GM19463 (cell line): Measurements from ENCODE around the gene ROR2.
"Not testable (repeated sequence)": the region's sequence is repeated elsewhere in the genome, so short reads cannot be mapped to it uniquely, and the experiment has no call there.

ENCODE experiments used
- ATAC-seq: cut with Tn5 transposase; IDR thresholded peaks from one replicate; pipeline ENCODE4 v1.9.1; 2021; ENCODE audit warnings: mild to moderate bottlenecking, moderate library complexity; ENCODE audit not compliant: unreplicated experiment

ROR2 gene

DNA sequence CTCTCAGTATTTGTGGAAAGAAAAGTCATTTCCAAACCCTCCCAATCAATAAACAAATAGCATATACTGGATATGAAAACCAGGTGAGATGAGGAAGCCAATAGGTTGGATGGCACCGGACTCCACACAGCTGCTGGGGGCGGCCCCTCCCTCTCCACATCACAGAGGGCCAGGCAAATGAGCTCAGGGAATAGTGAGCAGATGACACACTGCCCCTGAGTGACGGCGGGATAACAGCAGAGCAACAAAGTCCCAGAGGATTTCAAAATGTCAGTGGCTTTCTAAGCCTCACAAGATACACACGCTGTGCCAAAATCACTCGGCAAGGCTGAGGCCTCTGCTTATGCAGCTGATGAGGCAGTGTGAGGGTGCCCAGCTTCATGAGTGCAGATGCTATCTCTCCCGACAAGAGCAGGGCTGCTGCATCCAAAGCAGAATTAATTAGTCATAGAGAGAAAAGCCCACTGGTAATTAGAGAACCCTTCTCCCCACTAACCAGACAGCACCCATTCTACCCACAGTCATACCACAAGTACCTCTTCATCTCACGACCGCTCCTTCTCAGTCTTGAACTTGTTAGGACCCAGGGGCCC lies 291.4 kb downstream of the ROR2 start:
- no peak for ATAC-seq

- no peak for ATAC-seq
Measured at GRCh38 chr9:91657501-91657900, 292.5 kb downstream of the ROR2 start.

GRCh38 chr9:91655658-91656057 lies 294.4 kb downstream of the ROR2 start:
- ATAC-seq: no peak

DNA sequence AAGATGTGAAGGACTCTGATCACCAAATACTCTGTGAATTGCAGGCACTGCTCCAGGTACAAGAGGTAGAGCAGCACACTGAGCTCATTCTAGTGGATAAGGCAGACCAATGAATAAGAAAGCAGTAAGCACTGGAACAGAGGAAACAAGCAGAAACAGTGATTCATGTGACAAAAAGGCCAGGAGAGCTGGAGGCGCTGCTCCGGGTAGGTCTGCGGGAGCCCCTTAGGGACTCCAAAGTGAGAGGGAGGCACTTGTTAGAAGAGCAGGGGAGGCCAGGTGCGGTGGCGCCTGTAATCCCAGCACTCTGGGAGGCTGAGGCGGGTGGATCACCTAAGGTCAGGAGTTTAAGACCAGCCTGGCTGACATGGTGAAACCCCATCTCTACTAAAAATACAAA lies 294.8 kb downstream of the ROR2 start:
- ATAC-seq: no peak

GRCh38 chr9:91654527-91654926 lies 295.5 kb downstream of the ROR2 start:
- no peak for ATAC-seq

DNA sequence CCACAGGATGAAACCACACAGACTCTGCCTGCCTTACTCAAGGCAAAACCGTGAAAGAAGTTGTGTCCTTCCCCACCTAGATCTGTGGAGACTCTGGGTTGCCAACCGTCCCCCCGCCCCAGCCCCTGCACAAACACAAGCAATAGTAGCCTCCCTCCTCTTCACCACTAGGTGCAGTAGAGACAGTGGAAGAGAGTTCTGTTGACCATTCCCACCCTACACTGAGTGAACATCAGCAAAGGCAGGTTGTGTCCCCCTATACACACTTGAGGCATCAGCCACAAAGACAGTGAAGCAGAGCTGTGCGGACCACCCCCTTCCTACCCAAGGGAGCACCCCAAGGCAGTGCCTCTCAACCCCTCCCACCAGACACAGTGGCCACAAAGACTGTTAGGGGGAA lies 302.7 kb downstream of the ROR2 start:
- no peak for ATAC-seq

- no peak for ATAC-seq
Measured at GRCh38 chr9:91646702-91647101, 303.3 kb downstream of the ROR2 start.

DNA sequence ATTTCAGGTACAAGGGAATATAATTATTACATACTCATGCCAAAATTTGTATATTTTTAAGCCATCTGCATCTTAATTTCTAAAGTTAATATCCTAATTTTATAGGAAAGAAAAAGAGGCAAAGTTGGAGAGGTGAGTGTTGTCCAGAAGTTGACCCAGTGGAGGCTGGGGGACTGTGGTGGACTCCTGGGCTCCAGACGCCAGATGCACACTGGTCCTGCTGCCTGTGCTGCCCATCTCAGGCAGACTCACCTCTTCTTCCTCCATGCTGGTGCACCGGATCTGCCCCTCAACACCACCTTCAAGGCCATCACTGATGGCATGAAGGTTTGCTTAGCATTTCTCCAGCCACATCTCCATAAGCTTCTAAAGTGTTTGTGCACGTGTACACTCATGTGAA lies 305.6 kb downstream of the ROR2 start:
- no peak for ATAC-seq

DNA sequence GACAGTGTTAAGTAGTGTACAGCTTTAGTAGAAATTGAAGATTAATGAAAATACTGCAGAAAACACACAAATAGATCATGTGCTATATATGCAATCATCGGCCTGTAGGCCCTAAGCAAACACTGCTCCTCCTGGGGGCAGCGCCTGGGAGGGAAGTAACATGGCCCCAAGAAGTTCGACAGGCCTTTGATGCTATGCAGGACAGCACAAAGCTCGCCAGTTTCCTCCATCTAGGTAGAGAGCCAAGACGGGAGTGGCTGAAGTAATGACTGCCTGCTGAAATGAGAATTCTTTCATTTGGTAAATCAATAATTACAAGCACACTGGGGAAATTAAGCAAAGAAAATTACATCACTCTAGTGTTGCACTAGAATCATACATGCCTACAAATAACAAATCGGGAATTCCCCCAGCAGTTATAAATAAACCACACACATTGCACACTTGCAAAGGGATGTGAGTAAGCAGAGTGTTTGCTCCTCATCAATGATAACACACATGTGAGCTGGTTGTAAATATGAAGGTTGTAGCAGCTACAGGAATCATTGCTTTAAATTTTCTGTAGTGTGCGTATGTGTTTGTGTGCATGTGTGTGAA lies 306.4 kb downstream of the ROR2 start:
- ATAC-seq: no peak

GRCh38 chr9:91642771-91643170 lies 307.3 kb downstream of the ROR2 start:
- ATAC-seq: no peak

DNA sequence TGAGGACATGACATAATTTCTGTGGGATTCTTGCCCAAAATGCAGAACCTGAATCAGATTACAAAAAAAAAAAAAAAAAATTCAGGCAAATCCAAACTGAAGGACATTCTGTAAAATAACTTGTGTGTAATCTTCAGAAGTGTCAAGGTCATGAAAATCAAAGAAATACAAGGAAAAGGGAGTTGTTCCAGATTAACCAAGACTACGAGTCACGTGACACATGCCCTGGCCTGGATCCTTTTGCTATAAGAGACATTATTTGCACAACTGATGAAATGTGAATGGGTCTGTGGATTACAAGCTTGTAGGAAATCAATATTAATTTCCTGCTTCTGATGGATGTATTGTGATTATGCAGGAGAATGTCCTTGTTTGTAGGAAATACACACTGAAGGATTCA lies 309.6 kb downstream of the ROR2 start:
- ATAC-seq: no peak

GRCh38 chr9:91639054-91639453 lies 311.0 kb downstream of the ROR2 start:
- ATAC-seq: no peak

DNA sequence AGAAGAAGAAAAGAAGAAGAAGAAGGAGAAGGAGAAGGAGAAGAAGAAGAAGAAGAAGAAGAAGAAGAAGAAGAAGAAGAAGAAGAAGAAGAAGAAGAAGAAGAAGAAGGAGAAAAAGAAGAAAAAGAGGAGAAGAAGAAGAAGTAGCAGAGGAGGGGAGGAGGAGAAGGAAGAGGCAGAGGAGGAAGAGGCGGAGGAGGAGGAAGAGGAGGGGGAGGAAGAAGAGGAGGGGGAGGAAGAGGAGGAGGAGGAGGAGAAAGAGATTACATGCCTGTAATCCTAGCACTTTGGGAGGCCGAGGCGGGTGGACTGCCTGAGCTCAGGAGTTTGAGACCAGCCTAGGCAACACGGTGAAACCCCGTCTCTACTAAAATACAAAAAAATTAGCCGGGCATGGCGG lies 315.2 kb downstream of the ROR2 start:
- ATAC-seq: not testable (repeated sequence)

DNA sequence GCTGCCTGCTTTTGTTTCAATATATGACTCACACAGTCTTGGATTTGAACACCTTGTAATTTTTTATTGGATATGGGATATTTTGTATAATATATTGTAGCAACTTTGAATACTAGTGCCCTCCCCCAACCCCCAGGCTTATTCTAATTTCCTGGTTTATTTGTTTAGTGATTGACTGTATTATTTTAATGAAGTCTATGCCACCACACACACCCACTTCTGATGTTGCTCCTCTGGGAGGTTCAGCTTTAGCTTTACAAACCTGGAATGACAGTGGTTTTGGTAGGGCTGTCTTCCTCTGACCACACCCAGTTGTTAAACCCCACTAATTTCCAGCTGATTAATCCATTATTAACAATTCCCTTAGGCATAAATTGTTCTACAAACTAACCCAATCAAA lies 320.3 kb downstream of the ROR2 start:
- no peak for ATAC-seq

DNA sequence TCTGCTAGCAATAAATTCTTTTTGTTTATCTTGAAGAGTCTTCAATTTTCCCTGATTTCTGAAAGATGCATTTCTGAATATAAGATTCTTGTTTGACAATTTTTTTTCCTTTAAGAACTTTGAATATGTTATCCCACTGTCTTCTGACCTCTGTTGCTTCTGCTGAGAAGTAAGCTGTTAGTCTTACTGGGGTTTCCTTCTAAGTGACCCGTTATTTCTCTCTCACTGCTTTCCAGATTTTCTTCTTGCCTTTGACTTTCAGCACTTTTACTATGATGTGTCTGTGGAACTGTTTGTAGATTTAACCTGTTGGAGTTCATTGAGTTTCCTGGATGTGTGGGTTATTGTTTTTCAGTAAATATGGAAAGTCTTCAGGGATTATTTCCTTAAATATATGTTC lies 321.1 kb downstream of the ROR2 start:
- no peak for ATAC-seq

DNA sequence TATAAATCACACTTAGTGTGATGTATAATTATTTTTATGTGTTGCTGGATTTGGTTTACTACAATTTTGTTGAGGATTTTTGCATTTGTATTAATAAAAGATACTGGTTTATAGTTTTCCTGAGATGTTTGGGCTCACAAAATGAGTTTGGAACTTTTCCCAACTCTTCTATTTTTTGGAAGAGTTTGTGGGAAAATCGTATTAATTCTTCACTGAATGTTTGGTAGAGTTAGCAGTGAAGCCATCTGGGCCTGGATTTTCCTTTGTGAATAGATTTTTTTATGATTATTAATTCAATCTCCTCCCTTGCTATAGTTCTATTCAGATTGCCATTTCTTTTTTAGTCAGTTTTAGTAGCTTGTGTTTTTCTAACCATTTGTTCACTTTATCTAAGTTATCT lies 324.7 kb downstream of the ROR2 start:
- no peak for ATAC-seq

DNA sequence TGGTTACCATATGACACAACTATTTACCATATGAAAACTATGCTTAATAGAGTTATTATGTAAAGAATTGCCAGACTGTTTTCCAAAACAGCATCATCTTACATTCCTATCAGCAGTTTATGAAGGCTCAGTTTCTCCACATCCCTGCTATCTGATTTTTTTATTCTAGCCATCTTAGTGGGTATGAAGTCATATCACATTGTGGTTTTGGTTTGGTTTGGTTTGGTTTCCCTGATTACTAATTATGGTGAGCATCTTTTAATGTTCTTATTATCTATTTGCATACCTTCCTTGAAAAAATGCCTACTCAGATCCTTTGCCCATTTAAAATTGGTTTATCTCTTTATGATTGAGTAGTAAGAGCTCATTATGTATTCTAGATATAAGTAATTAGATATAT lies 327.0 kb downstream of the ROR2 start:
- ATAC-seq: no peak

- not testable (repeated sequence) for ATAC-seq
Measured at GRCh38 chr9:91622121-91622520, 327.9 kb downstream of the ROR2 start.

DNA sequence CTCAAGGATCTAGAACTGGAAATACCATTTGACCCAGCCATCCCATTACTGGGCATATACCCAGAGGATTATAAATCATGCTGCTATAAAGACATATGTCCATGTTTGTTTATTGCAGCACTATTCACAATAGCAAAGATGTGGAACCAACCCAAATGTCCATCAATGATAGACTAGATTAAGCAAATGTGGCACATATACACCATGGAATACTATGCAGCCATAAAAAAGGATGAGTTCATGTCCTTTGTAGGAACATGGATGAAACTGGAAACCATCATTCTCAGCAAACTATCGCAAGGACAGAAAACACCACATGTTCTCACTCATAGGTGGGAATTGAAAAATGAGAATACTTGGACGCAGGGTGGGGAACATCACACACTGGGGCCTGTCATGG lies 336.0 kb downstream of the ROR2 start:
- ATAC-seq: not testable (repeated sequence)

- ATAC-seq: no peak
Measured at GRCh38 chr9:91611582-91611981, 338.4 kb downstream of the ROR2 start.

DNA sequence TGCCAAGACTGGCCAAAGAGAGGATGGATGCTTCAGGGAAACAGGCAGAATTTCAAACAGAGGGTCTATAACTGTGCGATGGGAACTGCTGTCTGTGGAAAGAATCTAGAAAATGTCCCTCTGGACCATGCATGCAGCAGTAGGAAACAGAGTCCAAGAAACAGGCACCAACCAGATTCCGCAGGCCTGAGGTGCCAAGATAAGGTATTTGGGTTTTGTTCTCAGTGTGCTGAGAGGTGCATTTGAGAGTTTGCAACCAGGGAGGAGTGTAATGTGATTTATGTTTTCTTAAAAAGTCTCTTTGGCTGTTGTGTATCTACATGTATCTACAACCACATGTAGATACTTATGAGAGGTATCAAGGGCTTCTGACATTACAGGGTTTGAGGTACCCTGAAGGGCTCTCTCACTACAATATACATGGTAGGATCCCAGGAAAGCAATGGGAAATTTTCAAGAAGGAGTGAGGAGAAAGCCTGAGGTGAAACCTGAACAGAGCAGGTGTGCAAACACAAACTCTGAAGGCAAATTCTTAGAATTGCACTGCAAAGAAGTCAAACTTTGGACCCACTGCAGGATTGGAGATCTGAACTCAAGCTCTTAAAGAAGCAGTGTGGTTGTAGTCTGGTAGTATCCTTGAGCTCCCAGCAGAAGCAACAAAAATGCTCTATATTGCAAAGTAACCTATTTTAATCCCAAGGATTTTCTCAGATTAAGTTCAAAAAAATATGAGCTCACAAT lies 343.6 kb downstream of the ROR2 start:
- no peak for ATAC-seq

DNA sequence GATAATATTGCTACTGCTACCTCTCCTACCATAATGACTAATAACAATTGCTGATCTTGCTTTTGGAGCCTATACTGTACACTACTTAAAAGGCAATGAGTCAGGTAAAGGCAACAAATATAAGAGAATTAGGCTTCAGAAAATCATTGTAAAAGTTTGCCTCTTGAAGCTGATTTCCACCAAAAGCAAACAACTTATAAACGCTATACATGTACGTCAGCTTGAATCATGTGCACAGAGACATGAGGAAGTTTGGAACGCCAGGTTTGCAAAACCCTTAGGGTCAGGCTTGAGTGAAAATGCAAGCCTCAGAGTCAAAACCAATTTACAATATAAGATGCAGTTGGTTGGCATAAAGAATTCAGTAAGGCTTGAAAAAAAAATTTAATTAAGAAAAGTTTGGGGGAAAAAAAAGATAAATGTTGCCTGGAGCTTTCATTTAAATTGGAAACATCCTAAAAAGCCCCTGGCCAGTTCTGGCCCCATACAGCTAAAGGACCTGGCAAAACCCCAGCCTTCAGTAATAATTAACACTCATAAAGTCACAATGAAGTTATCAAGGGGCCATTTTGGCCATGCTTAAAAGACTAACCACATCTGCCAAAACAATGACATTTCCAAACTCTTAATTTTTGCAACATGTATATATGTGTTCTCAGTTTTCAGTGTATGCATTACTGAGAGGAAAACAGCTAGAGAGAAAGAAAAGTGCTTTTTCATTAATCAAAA lies 345.4 kb downstream of the ROR2 start:
- no peak for ATAC-seq
